ENCODE measurements around the gene NUP188.
A peak's percentile ranks its signal among the peaks of the same experiment; 100 is the strongest.
"Not testable (repeated sequence)": the region's sequence is repeated elsewhere in the genome, so short reads cannot be mapped to it uniquely, and the experiment has no call there.

The NUP188 gene

DNA sequence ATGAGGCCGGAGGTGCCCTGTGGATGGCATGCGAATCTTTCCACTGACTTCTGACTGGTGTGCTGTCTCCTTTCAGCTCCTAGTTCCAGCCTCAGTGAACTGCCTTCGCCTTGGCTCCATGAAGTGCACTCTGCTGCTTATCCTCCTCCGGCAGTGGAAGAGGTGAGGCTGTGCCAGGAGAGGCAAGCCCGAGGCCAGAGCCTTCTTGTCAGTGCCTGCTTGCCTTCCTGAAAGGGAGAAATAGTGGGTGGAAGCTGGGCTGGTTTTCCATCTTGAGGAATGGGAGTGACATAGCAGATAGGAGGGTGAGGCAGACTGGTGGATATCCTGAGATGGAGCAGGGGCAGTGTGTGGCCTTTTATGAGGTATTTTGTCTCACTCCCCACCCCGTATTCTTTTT is 51.0 kb downstream of the NUP188 start:
- Histone ChIP-seq H3K4me3 (ENCODE audit: low read length in 2 of 2) (no peak overlapping the region), H3K27ac (ENCODE audit: low read length) (no peak overlapping the region), H3K27me3 (ENCODE audit: control insufficient read depth in 1 of 2, insufficient read depth in 2 of 2, low read length in 2 of 2) (no peaks in the 10 kb centered on the region), H3K36me3 (ENCODE audit: control insufficient read depth in 2 of 2, insufficient read depth in 2 of 2, low read length in 2 of 2) (peaks cover 75% of the 10 kb centered on the region in 2 donors), H3K9me3 (ENCODE audit: control insufficient read depth in 2 of 2, low read length in 2 of 2) (no peaks in the 10 kb centered on the region), H3K4me1 (ENCODE audit: control insufficient read depth, insufficient read depth, low read length) (no peaks in the 10 kb centered on the region), H3K9ac (ENCODE audit: low read length in 2 of 2) (no peak overlapping the region)

DNA sequence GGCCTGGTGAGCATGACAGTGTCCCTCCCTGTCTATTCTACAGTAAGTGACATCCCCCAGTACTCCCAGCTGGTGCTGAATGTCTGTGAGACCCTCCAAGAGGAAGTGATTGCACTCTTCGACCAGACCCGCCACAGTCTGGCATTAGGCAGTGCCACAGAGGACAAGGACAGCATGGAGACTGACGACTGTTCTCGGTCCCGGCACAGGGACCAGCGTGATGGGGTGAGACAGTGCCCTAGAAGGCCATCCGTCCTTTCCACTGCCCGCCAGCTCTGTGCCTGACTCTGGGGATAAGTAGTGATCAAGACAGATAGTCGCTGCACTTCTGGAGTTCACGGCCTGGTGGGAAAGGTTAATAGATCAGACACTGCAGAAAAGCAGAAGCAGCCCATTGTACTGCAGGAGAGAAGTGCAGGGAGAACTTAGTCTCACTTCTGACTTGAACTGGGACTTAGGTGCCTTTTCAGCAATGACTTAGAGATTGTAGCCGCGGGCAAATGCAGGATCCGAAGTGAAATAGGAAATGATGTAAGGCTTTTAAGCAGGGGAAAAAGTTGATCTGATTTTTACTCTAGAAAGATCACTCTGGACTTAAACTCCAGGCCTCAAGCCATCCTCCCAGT is 52.2 kb downstream of the NUP188 start:
- Histone ChIP-seq H3K4me1 (ENCODE audit: control insufficient read depth, insufficient read depth, low read length) (no peaks in the 10 kb centered on the region), H3K4me3 (ENCODE audit: low read length in 2 of 2) (no peak overlapping the region), H3K27ac (ENCODE audit: low read length) (no peak overlapping the region), H3K36me3 (ENCODE audit: control insufficient read depth in 2 of 2, insufficient read depth in 2 of 2, low read length in 2 of 2) (peaks cover 63 to 68% of the 10 kb centered on the region in 2 donors), H3K9ac (ENCODE audit: low read length in 2 of 2) (peak overlapping the region in 1 of 2 donors; percentile 29), H3K9me3 (ENCODE audit: control insufficient read depth in 2 of 2, low read length in 2 of 2) (no peaks in the 10 kb centered on the region), H3K27me3 (ENCODE audit: control insufficient read depth in 1 of 2, insufficient read depth in 2 of 2, low read length in 2 of 2) (no peaks in the 10 kb centered on the region)

DNA sequence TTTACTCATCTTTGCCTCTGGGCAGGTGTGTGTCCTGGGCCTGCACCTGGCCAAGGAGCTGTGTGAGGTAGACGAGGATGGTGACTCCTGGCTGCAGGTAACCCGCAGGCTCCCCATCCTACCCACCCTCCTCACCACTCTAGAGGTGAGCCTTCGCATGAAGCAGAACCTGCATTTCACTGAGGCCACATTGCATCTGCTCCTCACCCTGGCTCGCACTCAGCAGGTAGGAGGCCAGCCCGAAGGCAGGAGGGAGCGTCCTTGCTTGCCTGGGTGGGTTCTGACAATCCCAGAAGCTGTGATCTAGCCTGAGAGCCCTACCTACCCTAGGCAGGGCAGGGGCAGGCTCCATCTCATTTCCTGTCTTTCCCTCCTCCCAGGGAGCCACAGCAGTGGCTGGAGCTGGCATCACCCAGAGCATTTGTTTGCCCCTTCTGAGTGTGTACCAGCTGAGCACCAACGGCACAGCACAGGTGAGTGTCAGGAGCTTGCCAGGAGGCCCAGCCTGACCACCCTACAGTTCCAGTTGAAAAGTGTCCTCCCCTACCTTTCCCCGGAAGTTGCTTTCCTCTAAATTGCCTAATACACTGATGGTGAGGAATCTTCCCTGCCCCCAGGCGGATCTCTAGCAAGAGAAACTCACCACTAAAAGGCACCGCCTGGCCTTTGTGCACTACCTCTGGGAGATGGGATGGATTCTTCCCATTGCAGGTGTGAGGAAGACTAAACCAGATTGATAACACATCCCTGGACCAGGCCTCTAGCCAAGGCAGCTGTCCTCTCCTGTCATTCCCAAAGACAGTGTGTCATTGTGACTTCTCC is 54.2 kb downstream of the NUP188 start:
- Histone ChIP-seq H3K27me3 (ENCODE audit: control insufficient read depth in 1 of 2, insufficient read depth in 2 of 2, low read length in 2 of 2) (no peaks in the 10 kb centered on the region), H3K4me1 (ENCODE audit: control insufficient read depth, insufficient read depth, low read length) (peaks cover 4% of the 10 kb centered on the region), H3K9me3 (ENCODE audit: control insufficient read depth in 2 of 2, low read length in 2 of 2) (no peaks in the 10 kb centered on the region), H3K4me3 (ENCODE audit: low read length in 2 of 2) (no peak overlapping the region), H3K27ac (ENCODE audit: low read length) (no peak overlapping the region), H3K36me3 (ENCODE audit: control insufficient read depth in 2 of 2, insufficient read depth in 2 of 2, low read length in 2 of 2) (peaks cover 53 to 69% of the 10 kb centered on the region in 2 donors), H3K9ac (ENCODE audit: low read length in 2 of 2) (no peak overlapping the region)

DNA sequence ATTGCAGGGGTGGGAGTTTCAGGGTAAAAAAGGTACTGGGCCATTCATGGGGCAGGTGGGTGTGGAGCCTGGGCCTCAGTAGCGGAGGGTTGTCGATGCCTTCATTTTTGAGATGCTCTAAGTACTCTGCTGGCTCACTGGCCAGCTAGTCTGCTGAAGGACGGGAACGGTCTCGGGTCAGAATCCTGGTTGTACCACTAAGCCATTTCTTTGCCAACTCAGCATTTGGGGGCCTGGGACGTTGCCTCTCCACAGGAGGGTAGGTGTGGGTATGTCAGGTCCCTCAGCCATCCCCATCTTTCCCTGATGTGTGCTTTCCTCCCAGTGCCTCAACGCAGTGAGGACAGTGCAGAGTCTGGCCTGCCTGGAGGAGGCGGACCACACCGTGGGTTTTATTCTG is 55.5 kb downstream of the NUP188 start:
- no peak overlapping the region for H3K27ac ChIP-seq (ENCODE audit: low read length)
- H3K9me3 ChIP-seq (ENCODE audit: control insufficient read depth in 2 of 2, low read length in 2 of 2), result no peaks in the 10 kb centered on the region
- H3K4me1 ChIP-seq (ENCODE audit: control insufficient read depth, insufficient read depth, low read length), result peaks cover 13% of the 10 kb centered on the region
- no peak overlapping the region for H3K9ac ChIP-seq (ENCODE audit: low read length in 2 of 2)
- peaks cover 49 to 64% of the 10 kb centered on the region in 2 donors for H3K36me3 ChIP-seq (ENCODE audit: control insufficient read depth in 2 of 2, insufficient read depth in 2 of 2, low read length in 2 of 2)
- no peaks in the 10 kb centered on the region for H3K27me3 ChIP-seq (ENCODE audit: control insufficient read depth in 1 of 2, insufficient read depth in 2 of 2, low read length in 2 of 2)
- no peak overlapping the region for H3K4me3 ChIP-seq (ENCODE audit: low read length in 2 of 2)

DNA sequence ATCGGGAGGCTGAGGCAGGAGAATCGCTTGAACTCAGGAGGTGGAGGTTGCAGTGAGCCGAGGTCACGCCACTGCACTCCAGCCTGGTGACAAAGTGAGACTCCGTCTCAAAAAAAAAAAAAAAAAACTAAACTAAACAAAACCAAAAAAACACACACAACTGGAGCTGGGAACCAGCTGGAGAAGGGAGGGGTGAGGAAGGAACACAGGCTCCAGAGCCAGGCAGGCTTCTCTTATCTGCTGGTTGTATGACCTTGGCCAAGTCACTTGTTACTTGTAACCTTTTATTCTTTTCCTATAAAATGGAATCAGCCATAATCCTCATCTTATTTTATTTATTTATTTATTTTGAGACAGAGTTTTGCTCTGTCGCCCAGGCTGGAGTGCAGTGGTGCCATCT is 56.7 kb downstream of the NUP188 start:
- H3K9me3 ChIP-seq (ENCODE audit: control insufficient read depth in 2 of 2, low read length in 2 of 2); H3K27me3 ChIP-seq (ENCODE audit: control insufficient read depth in 1 of 2, insufficient read depth in 2 of 2, low read length in 2 of 2); H3K4me3 ChIP-seq (ENCODE audit: low read length in 2 of 2); H3K9ac ChIP-seq (ENCODE audit: low read length in 2 of 2); H3K27ac ChIP-seq (ENCODE audit: low read length): not testable (repeated sequence)
- Histone ChIP-seq H3K36me3 (ENCODE audit: control insufficient read depth in 2 of 2, insufficient read depth in 2 of 2, low read length in 2 of 2) (peaks cover 41 to 58% of the 10 kb centered on the region in 2 donors), H3K4me1 (ENCODE audit: control insufficient read depth, insufficient read depth, low read length) (peaks cover 13% of the 10 kb centered on the region)

DNA sequence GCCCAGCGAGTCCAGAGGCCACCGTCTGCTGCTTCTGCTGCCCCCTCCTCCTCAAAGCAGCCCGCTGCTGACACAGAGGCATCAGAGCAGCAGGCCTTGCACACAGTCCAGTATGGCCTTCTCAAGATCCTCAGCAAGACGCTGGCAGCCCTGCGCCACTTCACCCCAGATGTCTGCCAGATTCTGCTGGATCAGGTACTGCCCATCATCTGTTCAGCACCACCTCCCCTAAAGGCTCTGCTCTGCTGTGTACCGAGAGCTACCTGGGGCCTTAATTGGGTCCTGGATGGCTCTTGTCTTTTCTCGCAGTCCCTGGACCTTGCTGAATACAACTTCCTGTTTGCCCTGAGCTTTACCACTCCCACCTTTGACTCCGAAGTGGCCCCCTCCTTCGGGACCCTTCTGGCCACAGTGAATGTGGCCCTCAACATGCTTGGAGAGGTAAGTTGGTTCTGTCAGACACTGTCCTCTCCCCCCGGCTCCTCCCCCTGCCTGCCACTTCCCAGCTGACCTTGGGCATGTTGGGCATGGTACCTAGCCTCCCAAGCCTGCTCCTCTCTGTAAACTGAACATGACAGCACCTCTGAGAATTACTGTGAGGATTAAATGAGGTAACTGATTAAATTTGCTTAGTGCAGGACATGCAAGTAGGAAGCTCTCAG is 58.0 kb downstream of the NUP188 start:
- Histone ChIP-seq H3K4me3 (ENCODE audit: low read length in 2 of 2) (no peak overlapping the region), H3K4me1 (ENCODE audit: control insufficient read depth, insufficient read depth, low read length) (peaks cover 13% of the 10 kb centered on the region), H3K9ac (ENCODE audit: low read length in 2 of 2) (no peak overlapping the region), H3K27me3 (ENCODE audit: control insufficient read depth in 1 of 2, insufficient read depth in 2 of 2, low read length in 2 of 2) (no peaks in the 10 kb centered on the region), H3K9me3 (ENCODE audit: control insufficient read depth in 2 of 2, low read length in 2 of 2) (no peaks in the 10 kb centered on the region), H3K36me3 (ENCODE audit: control insufficient read depth in 2 of 2, insufficient read depth in 2 of 2, low read length in 2 of 2) (peaks cover 30 to 49% of the 10 kb centered on the region in 2 donors), H3K27ac (ENCODE audit: low read length) (no peak overlapping the region)

DNA sequence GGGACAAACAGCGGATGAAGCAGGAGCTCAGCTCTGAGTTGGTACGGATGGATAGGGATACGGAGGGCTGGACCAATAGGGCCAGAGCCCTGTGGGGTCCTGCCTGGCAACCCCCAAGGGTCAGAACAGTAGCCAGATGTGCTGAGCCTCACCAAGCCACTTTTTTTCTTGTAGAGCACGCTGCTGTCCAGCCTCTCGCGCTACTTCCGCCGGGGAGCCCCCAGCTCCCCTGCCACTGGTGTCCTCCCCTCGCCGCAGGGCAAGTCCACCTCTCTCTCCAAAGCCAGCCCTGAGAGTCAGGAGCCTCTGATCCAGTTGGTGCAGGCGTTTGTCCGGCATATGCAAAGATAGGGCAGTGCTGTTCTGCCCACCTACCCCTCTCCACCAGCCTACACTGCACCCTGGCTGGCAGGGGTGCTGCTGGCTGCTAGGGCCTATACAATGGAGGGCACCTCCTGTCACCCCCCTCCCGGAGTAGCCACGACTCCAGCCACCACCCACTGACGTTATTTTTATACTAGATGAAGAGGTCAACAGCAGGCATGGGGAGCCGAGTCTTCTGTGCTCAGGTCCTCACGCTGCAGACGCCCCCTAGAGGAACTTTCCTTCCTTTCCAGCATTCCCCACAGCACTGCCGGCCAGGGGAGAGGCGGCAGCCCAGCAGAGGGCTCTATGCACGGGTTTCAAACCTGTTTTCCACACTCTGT is 59.0 kb downstream of the NUP188 start:
- H3K9me3 ChIP-seq (ENCODE audit: control insufficient read depth in 2 of 2, low read length in 2 of 2), result no peaks in the 10 kb centered on the region
- peaks cover 28 to 51% of the 10 kb centered on the region in 2 donors for H3K36me3 ChIP-seq (ENCODE audit: control insufficient read depth in 2 of 2, insufficient read depth in 2 of 2, low read length in 2 of 2)
- peak overlapping the region in 1 of 2 donors; percentile 42 for H3K9ac ChIP-seq (ENCODE audit: low read length in 2 of 2)
- peak overlapping the region in 1 of 2 donors; percentile 1 for H3K4me3 ChIP-seq (ENCODE audit: low read length in 2 of 2)
- H3K27me3 ChIP-seq (ENCODE audit: control insufficient read depth in 1 of 2, insufficient read depth in 2 of 2, low read length in 2 of 2), result no peaks in the 10 kb centered on the region
- peaks cover 13% of the 10 kb centered on the region for H3K4me1 ChIP-seq (ENCODE audit: control insufficient read depth, insufficient read depth, low read length)
- H3K27ac ChIP-seq (ENCODE audit: low read length), result peak overlapping the region; percentile 60

DNA sequence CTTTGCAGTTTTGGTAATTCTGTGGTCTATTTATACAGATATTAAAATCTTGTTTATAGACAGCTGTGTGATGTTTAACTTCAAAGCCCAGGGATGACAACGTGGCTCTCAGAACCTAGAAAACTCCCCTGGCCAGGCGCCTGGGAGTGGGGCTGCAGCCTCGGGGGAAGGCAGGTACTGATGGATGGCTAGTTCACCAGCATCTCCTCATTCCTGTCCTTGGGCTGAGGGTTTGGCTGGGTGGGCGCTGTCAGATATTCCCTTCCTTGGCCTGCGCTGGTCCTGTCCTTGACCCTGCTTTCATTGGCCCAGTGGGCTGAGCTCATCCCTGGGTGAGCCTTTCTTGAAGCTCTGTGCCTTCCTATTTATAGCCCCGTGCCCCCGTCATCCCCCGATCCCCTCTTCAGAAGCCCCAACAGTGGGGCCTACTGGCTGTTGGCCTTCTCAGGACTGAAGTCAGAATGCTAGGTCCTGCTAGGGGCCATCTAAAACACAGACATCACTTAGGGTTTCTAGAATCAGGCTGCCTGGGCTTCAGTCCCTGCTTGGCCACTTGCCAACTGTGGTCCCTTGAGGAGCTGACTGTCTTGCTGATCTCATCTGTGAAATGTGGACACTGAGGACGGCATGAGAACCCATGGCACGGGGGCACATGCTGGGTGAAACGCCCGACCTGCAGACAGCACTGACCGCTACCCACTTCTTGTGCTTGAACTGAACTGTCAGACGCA is 59.7 kb downstream of the NUP188 start:
- peaks cover 13% of the 10 kb centered on the region for H3K4me1 ChIP-seq (ENCODE audit: control insufficient read depth, insufficient read depth, low read length)
- H3K36me3 ChIP-seq (ENCODE audit: control insufficient read depth in 2 of 2, insufficient read depth in 2 of 2, low read length in 2 of 2), result peaks cover 25 to 44% of the 10 kb centered on the region in 2 donors
- H3K27ac ChIP-seq (ENCODE audit: low read length), result peak overlapping the region; percentile 53
- H3K9ac ChIP-seq (ENCODE audit: low read length in 2 of 2), result peak overlapping the region; percentile 28 to 36
- H3K27me3 ChIP-seq (ENCODE audit: control insufficient read depth in 1 of 2, insufficient read depth in 2 of 2, low read length in 2 of 2), result no peaks in the 10 kb centered on the region
- H3K9me3 ChIP-seq (ENCODE audit: control insufficient read depth in 2 of 2, low read length in 2 of 2), result no peaks in the 10 kb centered on the region
- peak overlapping the region in 1 of 2 donors; percentile 1 for H3K4me3 ChIP-seq (ENCODE audit: low read length in 2 of 2)

DNA sequence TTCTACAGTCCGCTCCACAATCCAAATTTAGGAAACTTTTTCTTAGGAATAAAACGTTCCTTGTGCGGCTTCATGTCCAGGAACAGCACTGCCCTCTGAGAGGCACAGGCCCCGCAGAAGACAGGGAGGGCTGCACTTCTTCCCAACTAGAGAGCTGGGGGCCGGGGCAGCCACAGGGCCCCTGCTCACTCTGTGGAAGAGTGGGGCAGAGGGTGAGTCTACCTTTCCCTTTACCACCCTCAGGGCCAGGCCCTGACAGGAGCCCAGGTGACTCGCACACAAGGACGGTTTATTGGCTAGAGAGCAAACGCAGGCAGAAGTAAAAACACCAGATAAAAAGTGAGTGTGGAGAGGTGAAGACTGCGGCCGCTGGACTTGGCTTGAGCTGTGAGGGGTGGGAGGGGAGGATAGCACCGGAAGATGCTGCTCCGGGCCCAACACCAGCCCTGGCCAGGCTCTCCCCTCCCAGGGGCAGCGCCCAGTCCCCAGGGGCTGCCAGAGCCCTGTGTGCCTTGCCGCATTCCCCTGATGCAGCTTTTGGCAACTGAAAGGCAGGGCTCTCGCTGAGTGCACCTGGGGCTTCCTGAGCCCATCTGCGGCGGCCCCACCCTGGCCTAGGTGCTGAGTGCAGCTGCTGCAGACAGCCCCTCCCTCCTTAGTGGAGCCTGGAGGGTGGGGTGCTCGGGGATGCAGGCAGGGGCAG is 60.4 kb downstream of the NUP188 start:
- Histone ChIP-seq H3K9me3 (ENCODE audit: control insufficient read depth in 2 of 2, low read length in 2 of 2) (no peaks in the 10 kb centered on the region), H3K27me3 (ENCODE audit: control insufficient read depth in 1 of 2, insufficient read depth in 2 of 2, low read length in 2 of 2) (no peaks in the 10 kb centered on the region), H3K4me1 (ENCODE audit: control insufficient read depth, insufficient read depth, low read length) (peaks cover 13% of the 10 kb centered on the region), H3K4me3 (ENCODE audit: low read length in 2 of 2) (no peak overlapping the region), H3K36me3 (ENCODE audit: control insufficient read depth in 2 of 2, insufficient read depth in 2 of 2, low read length in 2 of 2) (peaks cover 25 to 44% of the 10 kb centered on the region in 2 donors), H3K9ac (ENCODE audit: low read length in 2 of 2) (no peak overlapping the region), H3K27ac (ENCODE audit: low read length) (peak overlapping the region; percentile 53)

Data from stomach smooth muscle (tissue), 2 donors.